IMR-90 (cell line): ENCODE data around the gene DAB1. TPM values are rescaled to one million over a fixed set of nuclear protein-coding genes. Genes with fewer than 3 reads are reported as not detected.

Experiments
- ATAC-seq: fragments of 200-7000 bp; cut with Tn5 transposase; 2 replicates; pipeline ENCODE4 v1.9.1; 2020; ENCODE audit warnings: low read depth, mild to moderate bottlenecking, moderate library complexity
- BruUV-seq: library from RNA; stranded (reverse); fragments of 400-500 nt; replicated peaks from 2 replicates; lab custom pipeline; 2021; lab: Mats Ljungman, UMichigan
- CTCF ChIA-PET: fragments of 300-600 bp; formaldehyde crosslinking; extraction: SDS; loops from one replicate; lab custom pipeline; 2021; ENCODE audit warnings: antibody characterized with exemption; lab: Yijun Ruan, JAX
- POLR2A ChIA-PET: fragments of 300-600 bp; sonication (Branson Sonifier 250); formaldehyde crosslinking; loops from one replicate; lab custom pipeline; 2022; ENCODE audit warnings: antibody characterized with exemption; ENCODE audit not compliant: unreplicated experiment; lab: Charles Lee
- DNase-seq: peaks from one replicate; pipeline ENCODE4 v3.0.0; 2013
- H2AFZ ChIP-seq: replicated peaks from 2 replicates; pipeline ENCODE3; 2013; ENCODE audit warnings: low read length, mild to moderate bottlenecking; ENCODE audit not compliant: poor library complexity
- H2AK5ac ChIP-seq: 2 replicates; pipeline ENCODE4 v1.6.1; 2013; ENCODE audit warnings: low read depth, low read length, inconsistent platforms
- H2AK9ac ChIP-seq: replicated peaks from 2 replicates; pipeline ENCODE3; 2013; ENCODE audit warnings: mild to moderate bottlenecking, low read depth, low read length, moderate library complexity; ENCODE audit not compliant: poor library complexity
- H2BK120ac ChIP-seq: 2 replicates; pipeline ENCODE4 v1.6.1; 2013; ENCODE audit warnings: low read depth, low read length, inconsistent platforms
- H2BK15ac ChIP-seq: 3 replicates; pipeline ENCODE4 v1.6.1; 2013; ENCODE audit warnings: low read depth, low read length, inconsistent platforms
- H2BK20ac ChIP-seq: 2 replicates; pipeline ENCODE4 v1.6.1; 2013; ENCODE audit warnings: low read depth, mild to moderate bottlenecking, inconsistent platforms, low read length, moderate library complexity
- H2BK5ac ChIP-seq: 2 replicates; pipeline ENCODE4 v1.6.1; 2013; ENCODE audit warnings: mild to moderate bottlenecking, low read depth, low read length, inconsistent platforms; ENCODE audit not compliant: poor library complexity, severe bottlenecking
- H3K14ac ChIP-seq: replicated peaks from 2 replicates; pipeline ENCODE4 v1.6.1; 2013; ENCODE audit warnings: low read depth, low read length, inconsistent platforms
- H3K18ac ChIP-seq: 2 replicates; pipeline ENCODE4 v1.6.1; 2013; ENCODE audit warnings: low read depth, low read length, control low read depth
- H3K23ac ChIP-seq: 2 replicates; pipeline ENCODE4 v1.6.1; 2013; ENCODE audit warnings: low read depth, low read length, inconsistent platforms
- H3K27ac ChIP-seq: 2 replicates; pipeline ENCODE4 v1.5.1; 2013; ENCODE audit warnings: mild to moderate bottlenecking, control low read depth, low read length; ENCODE audit not compliant: insufficient read depth
- H3K27me3 ChIP-seq: 2 replicates; pipeline ENCODE4 v1.6.1; 2013; ENCODE audit warnings: low read length; ENCODE audit not compliant: control insufficient read depth, insufficient read depth
- H3K36me3 ChIP-seq: 2 replicates; pipeline ENCODE4 v1.6.1; 2013; ENCODE audit warnings: low read length, mixed read lengths; ENCODE audit not compliant: control insufficient read depth, insufficient read depth
- H3K4ac ChIP-seq: 2 replicates; pipeline ENCODE4 v1.6.1; 2013; ENCODE audit warnings: low read depth, low read length, inconsistent platforms
- H3K4me1 ChIP-seq: 2 replicates; pipeline ENCODE4 v1.6.1; 2013; ENCODE audit warnings: low read length, mixed read lengths; ENCODE audit not compliant: control insufficient read depth, insufficient read depth
- H3K4me2 ChIP-seq: 2 replicates; pipeline ENCODE4 v1.6.1; 2013; ENCODE audit warnings: low read depth, mild to moderate bottlenecking, control low read depth, low read length, moderate library complexity
- H3K4me3 ChIP-seq: 2 replicates; pipeline ENCODE4 v1.5.1; 2013; ENCODE audit warnings: low read depth, mild to moderate bottlenecking, control low read depth, low read length, moderate library complexity; ENCODE audit not compliant: insufficient read depth
- H3K56ac ChIP-seq: 2 replicates; pipeline ENCODE4 v1.6.1; 2013; ENCODE audit warnings: low read length, inconsistent platforms; ENCODE audit not compliant: insufficient read depth; ENCODE audit errors: extremely low read depth
- H3K79me1 ChIP-seq, 2 experiments: 2 replicates each; pipeline ENCODE4 v1.6.1; 2013; ENCODE audit warnings: low read length in 2 of 2, inconsistent platforms in 1 of 2, low read depth in 1 of 2
- H3K9ac ChIP-seq: 2 replicates; pipeline ENCODE4 v1.6.1; 2013; ENCODE audit warnings: low read depth, low read length, control low read depth
- H3K9me1 ChIP-seq: 2 replicates; pipeline ENCODE4 v1.6.1; 2013; ENCODE audit warnings: low read length, inconsistent platforms; ENCODE audit not compliant: insufficient read depth
- H3K9me3 ChIP-seq: 2 replicates; pipeline ENCODE4 v1.6.1; 2013; ENCODE audit warnings: low read length; ENCODE audit not compliant: control insufficient read depth, insufficient read depth
- H4K20me1 ChIP-seq: 2 replicates; pipeline ENCODE4 v1.6.1; 2013; ENCODE audit warnings: low read length, inconsistent platforms; ENCODE audit not compliant: insufficient read depth
- H4K5ac ChIP-seq: 2 replicates; pipeline ENCODE4 v1.6.1; 2013; ENCODE audit warnings: mild to moderate bottlenecking, low read depth, low read length, control low read depth
- H4K8ac ChIP-seq, 2 experiments: 2 replicates each; pipeline ENCODE4 v1.6.1; 2013; ENCODE audit warnings: low read depth in 2 of 2, low read length in 2 of 2, control low read depth in 1 of 2, inconsistent platforms in 1 of 2
- H4K91ac ChIP-seq: 2 replicates; pipeline ENCODE4 v1.6.1; 2013; ENCODE audit warnings: low read depth, low read length, inconsistent platforms; ENCODE audit not compliant: insufficient read depth
- BHLHE40 ChIP-seq: fragments of 150-350 bp; IDR thresholded peaks from 2 replicates; pipeline ENCODE4 v1.6.1; 2016; ENCODE audit warnings: mild to moderate bottlenecking, low read depth, low read length
- CEBPB ChIP-seq: IDR thresholded peaks from 2 replicates; pipeline ENCODE4 v1.6.1; 2012; ENCODE audit warnings: low read depth, low read length, improper control_type of control experiment
- CHD1 ChIP-seq: IDR thresholded peaks from 2 replicates; pipeline ENCODE4 v1.6.1; 2012; ENCODE audit warnings: low read depth, low read length, improper control_type of control experiment
- FOS ChIP-seq: fragments of 150-350 bp; IDR thresholded peaks from 2 replicates; pipeline ENCODE4 v1.6.1; 2016; ENCODE audit warnings: low read depth, low read length
- MAFK ChIP-seq: IDR thresholded peaks from 2 replicates; pipeline ENCODE4 v1.6.1; 2012; ENCODE audit warnings: low read depth, low read length, improper control_type of control experiment
- MAZ ChIP-seq: IDR thresholded peaks from 2 replicates; pipeline ENCODE4 v1.6.1; 2012; ENCODE audit warnings: low read depth, mild to moderate bottlenecking, low read length, improper control_type of control experiment, moderate library complexity, borderline replicate concordance
- MXI1 ChIP-seq: IDR thresholded peaks from 2 replicates; pipeline ENCODE4 v1.6.1; 2012; ENCODE audit warnings: low read depth, mild to moderate bottlenecking, low read length, moderate library complexity, borderline replicate concordance
- POLR2A ChIP-seq: IDR thresholded peaks from 2 replicates; pipeline ENCODE4 v1.6.1; 2012; ENCODE audit warnings: mild to moderate bottlenecking, low read depth, low read length
- RCOR1 ChIP-seq: IDR thresholded peaks from 2 replicates; pipeline ENCODE4 v1.6.1; 2012; ENCODE audit warnings: mild to moderate bottlenecking, low read length, improper control_type of control experiment; ENCODE audit not compliant: insufficient replicate concordance
- RFX5 ChIP-seq: IDR thresholded peaks from 2 replicates; pipeline ENCODE4 v1.8.0; 2012; ENCODE audit warnings: low read depth, mild to moderate bottlenecking, low read length, moderate library complexity
- SMC3 ChIP-seq: fragments of 150-350 bp; IDR thresholded peaks from 2 replicates; pipeline ENCODE4 v1.6.1; 2016; ENCODE audit warnings: low read depth, mild to moderate bottlenecking, antibody characterized with exemption, low read length, moderate library complexity
- WGBS, 2 experiments: methylation state at CpG; one replicate each; pipeline versions ENCODE4 v1.1.5 to v1.1.7; 2013; ENCODE audit warnings: missing lambda C conversion rate in 2 of 2; ENCODE audit not compliant: insufficient read length in 1 of 2; ENCODE audit errors: extremely low coverage in 2 of 2; 5-methylcytosine and 5-hydroxymethylcytosine counted together
- dilution Hi-C: fragments of 300-500 bp; cut with HindIII; formaldehyde crosslinking; loops from one replicate; pipeline ENCODE4 v1.14.3; 2018; ENCODE audit warnings: low sequenced_read_pairs; ENCODE audit not compliant: unreplicated experiment
- in situ Hi-C: fragments of 300-500 bp; cut with MboI; formaldehyde crosslinking; loops from 3 replicates; pipeline ENCODE4 v1.14.3; 2019; ENCODE audit warnings: low sequenced_read_pairs, inconsistent platforms, mixed read lengths
- intact Hi-C: fragments of 100-400 bp; cut with micrococcal nuclease; formaldehyde crosslinking; loops from 2 replicates; pipeline ENCODE4 v1.10.0; 2022
- polyA plus RNA-seq, 3 experiments: library from polyadenylated mRNA; depleted of rRNA; stranded (reverse); fragments of >200 nt; gene quantifications; 2 replicates each; pipeline ENCODE4 v1.2.3, GENCODE V29; 2012; ENCODE audit warnings: low replicate concordance in 1 of 3
- total RNA-seq: library from RNA; depleted of rRNA; stranded (reverse); fragments of >200 nt; gene quantifications from 2 replicates; pipeline ENCODE4 v1.2.3, GENCODE V29; 2012
- TF ChIP-seq, protein P1 (sequence below): conservative IDR thresholded peaks from 2 replicates; pipeline ENCODE4 v1.5.1; 2012; ENCODE audit warnings: mild to moderate bottlenecking, low read depth, low read length, improper control_type of control experiment

Gene DAB1
- total and polyA plus RNA-seq, 2 of the 4 experiments (the other 2 are of a cell fraction): 0.18 to 0.41 TPM

GRCh38 chr1:57384284-57384683 lies 39.6 kb downstream of the DAB1 start:
- Histone ChIP-seq H3K4ac (no peak overlapping the region), H4K5ac (no peak overlapping the region), H3K9me1 (no peaks in the 10 kb centered on the region), H2AK9ac (no peak overlapping the region), H4K8ac (no peak overlapping the region), H2AK5ac (no peak overlapping the region), H2BK5ac (no peak overlapping the region), H3K18ac (no peak overlapping the region), H3K27ac (no peak overlapping the region), H3K27me3 (no peaks in the 10 kb centered on the region), H3K79me1 (no peaks in the 10 kb centered on the region), H3K56ac (no peak overlapping the region), H4K20me1 (no peaks in the 10 kb centered on the region), H2BK15ac (no peak overlapping the region), H3K9ac (no peak overlapping the region), H2AFZ (no peak overlapping the region), H3K23ac (no peak overlapping the region), H4K91ac (no peak overlapping the region), H3K9me3 (no peaks in the 10 kb centered on the region), H3K4me3 (no peak overlapping the region), H3K14ac (no peak overlapping the region), H2BK20ac (no peak overlapping the region), H3K36me3 (no peaks in the 10 kb centered on the region), H3K4me1 (no peaks in the 10 kb centered on the region), H3K4me2 (no peak overlapping the region), H2BK120ac (no peak overlapping the region)
- TF ChIP-seq, protein P1, sequence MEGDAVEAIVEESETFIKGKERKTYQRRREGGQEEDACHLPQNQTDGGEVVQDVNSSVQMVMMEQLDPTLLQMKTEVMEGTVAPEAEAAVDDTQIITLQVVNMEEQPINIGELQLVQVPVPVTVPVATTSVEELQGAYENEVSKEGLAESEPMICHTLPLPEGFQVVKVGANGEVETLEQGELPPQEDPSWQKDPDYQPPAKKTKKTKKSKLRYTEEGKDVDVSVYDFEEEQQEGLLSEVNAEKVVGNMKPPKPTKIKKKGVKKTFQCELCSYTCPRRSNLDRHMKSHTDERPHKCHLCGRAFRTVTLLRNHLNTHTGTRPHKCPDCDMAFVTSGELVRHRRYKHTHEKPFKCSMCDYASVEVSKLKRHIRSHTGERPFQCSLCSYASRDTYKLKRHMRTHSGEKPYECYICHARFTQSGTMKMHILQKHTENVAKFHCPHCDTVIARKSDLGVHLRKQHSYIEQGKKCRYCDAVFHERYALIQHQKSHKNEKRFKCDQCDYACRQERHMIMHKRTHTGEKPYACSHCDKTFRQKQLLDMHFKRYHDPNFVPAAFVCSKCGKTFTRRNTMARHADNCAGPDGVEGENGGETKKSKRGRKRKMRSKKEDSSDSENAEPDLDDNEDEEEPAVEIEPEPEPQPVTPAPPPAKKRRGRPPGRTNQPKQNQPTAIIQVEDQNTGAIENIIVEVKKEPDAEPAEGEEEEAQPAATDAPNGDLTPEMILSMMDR: no peak
- TF ChIP-seq RFX5 (no peak), RCOR1 (no peak), CEBPB (no peak), FOS (no peak), MAFK (no peak), MAZ (no peak), SMC3 (no peak), POLR2A (no peak), BHLHE40 (no peak), CHD1 (no peak), MXI1 (no peak)
- in situ Hi-C loops: no loop called here
- no TSS peak for BruUV-seq
- no CpG with 5 or more reads among the region's 4 CpGs for WGBS, 2 experiments
- CTCF ChIA-PET: interaction anchor here (0.6 kb wide), 1 partner anchor 604 kb away, joined by 3 read pairs; no protein-coding TSS in a partner anchor
- POLR2A ChIA-PET: no interaction called here
- intact Hi-C loops: no loop called here
- DNase-seq (no peak), ATAC-seq (no peak)
- dilution Hi-C loops: no loop called here
